MCF 10A (cell line): ENCODE data around the gene TELO2. TPM values are rescaled to one million over a fixed set of nuclear protein-coding genes. Genes with fewer than 3 reads are reported as not detected.

Source experiments
- BruUV-seq: library from RNA; stranded (reverse); fragments of 400-500 nt; replicated peaks from 2 replicates; lab custom pipeline; 2021; lab: Mats Ljungman, UMichigan
- CTCF ChIA-PET: fragments of 300-600 bp; sonication (Branson Sonifier 250); formaldehyde crosslinking; extraction: SDS; loops from one replicate; lab custom pipeline; 2021; ENCODE audit warnings: antibody characterized with exemption, inconsistent platforms; lab: Yijun Ruan, JAX
- POLR2A ChIA-PET: fragments of 300-600, 350-650 bp; sonication (Branson Sonifier 250); formaldehyde crosslinking; extraction: SDS; loops from one replicate; lab custom pipeline; 2020; ENCODE audit warnings: antibody characterized with exemption, inconsistent platforms; lab: Yijun Ruan, JAX
- DNase-seq: peaks from one replicate; pipeline ENCODE4 v3.0.0-alpha.2; 2018; ENCODE audit not compliant: unreplicated experiment
- H3K27ac Mint-ChIP-seq: one replicate; pipeline ENCODE4 v1.8.0; 2022; ENCODE audit warnings: mild to moderate bottlenecking, low read depth, mixed read lengths; ENCODE audit not compliant: unreplicated experiment
- H3K27me3 Mint-ChIP-seq: one replicate; pipeline ENCODE4 v1.8.0; 2022; ENCODE audit warnings: mixed read lengths; ENCODE audit not compliant: insufficient read depth, unreplicated experiment
- H3K36me3 Mint-ChIP-seq: one replicate; pipeline ENCODE4 v1.8.0; 2022; ENCODE audit warnings: mild to moderate bottlenecking, moderate library complexity, mixed read lengths; ENCODE audit not compliant: insufficient read depth, unreplicated experiment
- H3K4me1 Mint-ChIP-seq: one replicate; pipeline ENCODE4 v1.8.0; 2022; ENCODE audit warnings: mixed read lengths; ENCODE audit not compliant: insufficient read depth, unreplicated experiment
- H3K4me3 Mint-ChIP-seq: one replicate; pipeline ENCODE4 v1.8.0; 2022; ENCODE audit warnings: mild to moderate bottlenecking, moderate library complexity, mixed read lengths; ENCODE audit not compliant: unreplicated experiment
- H3K9me3 Mint-ChIP-seq: one replicate; pipeline ENCODE4 v1.8.0; 2022; ENCODE audit warnings: mixed read lengths; ENCODE audit not compliant: unreplicated experiment
- intact Hi-C: fragments of 100-400 bp; cut with micrococcal nuclease; formaldehyde crosslinking; loops from 2 replicates; pipeline ENCODE4 v1.14.1; 2022
- total RNA-seq: library from RNA; stranded (reverse); gene quantifications from 2 replicates; pipeline ENCODE4 v1.2.3, GENCODE V29; 2022
- TF ChIP-seq, protein P1 (sequence below): fragments of 200-600 bp; IDR thresholded peaks from one replicate; pipeline ENCODE4 v1.8.0; 2022; ENCODE audit warnings: antibody characterized with exemption, mild to moderate bottlenecking; ENCODE audit not compliant: unreplicated experiment

TELO2 gene
- total RNA-seq, 1 experiment from 2014 or later = 31.3 TPM

DNA sequence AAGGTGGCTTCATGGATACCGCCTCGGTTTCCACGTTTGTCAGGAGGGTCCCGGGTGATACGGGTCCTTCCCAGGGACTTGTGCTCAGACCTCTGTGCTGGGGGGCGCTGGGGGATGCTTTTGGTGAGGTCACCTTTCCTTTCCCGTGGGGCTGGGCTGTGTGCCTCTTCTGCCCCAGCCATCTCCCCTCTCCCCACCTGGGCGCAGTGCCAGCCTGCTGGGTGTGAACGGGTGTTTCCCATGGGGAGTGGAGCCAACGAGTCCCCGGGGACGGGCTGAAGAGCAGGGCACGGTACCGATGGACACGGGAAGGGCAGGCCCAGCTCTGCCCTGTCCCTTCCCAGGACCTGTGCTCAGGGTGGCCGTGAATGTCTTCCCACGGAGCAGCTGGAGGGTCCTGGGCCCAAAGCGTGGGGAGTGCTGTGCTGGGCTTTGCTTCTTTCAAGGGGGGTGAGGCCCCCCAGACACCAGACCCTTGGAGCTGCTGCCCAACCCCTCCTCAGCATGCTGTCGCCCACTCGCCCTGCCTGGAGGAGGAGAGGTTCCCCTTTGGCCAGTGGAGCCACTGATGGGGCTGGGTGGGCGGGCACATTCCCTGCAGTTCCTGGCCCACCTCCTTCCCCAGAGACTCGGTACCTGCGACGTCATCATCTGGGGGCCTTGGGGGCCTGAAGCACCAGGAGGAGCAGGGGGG is 15.5 kb downstream of the TELO2 start:
- TF ChIP-seq, protein P1, sequence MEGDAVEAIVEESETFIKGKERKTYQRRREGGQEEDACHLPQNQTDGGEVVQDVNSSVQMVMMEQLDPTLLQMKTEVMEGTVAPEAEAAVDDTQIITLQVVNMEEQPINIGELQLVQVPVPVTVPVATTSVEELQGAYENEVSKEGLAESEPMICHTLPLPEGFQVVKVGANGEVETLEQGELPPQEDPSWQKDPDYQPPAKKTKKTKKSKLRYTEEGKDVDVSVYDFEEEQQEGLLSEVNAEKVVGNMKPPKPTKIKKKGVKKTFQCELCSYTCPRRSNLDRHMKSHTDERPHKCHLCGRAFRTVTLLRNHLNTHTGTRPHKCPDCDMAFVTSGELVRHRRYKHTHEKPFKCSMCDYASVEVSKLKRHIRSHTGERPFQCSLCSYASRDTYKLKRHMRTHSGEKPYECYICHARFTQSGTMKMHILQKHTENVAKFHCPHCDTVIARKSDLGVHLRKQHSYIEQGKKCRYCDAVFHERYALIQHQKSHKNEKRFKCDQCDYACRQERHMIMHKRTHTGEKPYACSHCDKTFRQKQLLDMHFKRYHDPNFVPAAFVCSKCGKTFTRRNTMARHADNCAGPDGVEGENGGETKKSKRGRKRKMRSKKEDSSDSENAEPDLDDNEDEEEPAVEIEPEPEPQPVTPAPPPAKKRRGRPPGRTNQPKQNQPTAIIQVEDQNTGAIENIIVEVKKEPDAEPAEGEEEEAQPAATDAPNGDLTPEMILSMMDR = no peak
- Mint-ChIP-seq H3K4me3 (no peak overlapping the region), H3K27ac (no peak overlapping the region), H3K4me1 (no peaks in the 10 kb centered on the region), H3K27me3 (no peaks in the 10 kb centered on the region), H3K36me3 (peaks cover 4% of the 10 kb centered on the region), H3K9me3 (no peaks in the 10 kb centered on the region)
- BruUV-seq = no TSS peak
- ChIA-PET CTCF (no interaction called here), POLR2A (no interaction called here)
- intact Hi-C loops = no loop called here
- DNase-seq = no peak

DNA sequence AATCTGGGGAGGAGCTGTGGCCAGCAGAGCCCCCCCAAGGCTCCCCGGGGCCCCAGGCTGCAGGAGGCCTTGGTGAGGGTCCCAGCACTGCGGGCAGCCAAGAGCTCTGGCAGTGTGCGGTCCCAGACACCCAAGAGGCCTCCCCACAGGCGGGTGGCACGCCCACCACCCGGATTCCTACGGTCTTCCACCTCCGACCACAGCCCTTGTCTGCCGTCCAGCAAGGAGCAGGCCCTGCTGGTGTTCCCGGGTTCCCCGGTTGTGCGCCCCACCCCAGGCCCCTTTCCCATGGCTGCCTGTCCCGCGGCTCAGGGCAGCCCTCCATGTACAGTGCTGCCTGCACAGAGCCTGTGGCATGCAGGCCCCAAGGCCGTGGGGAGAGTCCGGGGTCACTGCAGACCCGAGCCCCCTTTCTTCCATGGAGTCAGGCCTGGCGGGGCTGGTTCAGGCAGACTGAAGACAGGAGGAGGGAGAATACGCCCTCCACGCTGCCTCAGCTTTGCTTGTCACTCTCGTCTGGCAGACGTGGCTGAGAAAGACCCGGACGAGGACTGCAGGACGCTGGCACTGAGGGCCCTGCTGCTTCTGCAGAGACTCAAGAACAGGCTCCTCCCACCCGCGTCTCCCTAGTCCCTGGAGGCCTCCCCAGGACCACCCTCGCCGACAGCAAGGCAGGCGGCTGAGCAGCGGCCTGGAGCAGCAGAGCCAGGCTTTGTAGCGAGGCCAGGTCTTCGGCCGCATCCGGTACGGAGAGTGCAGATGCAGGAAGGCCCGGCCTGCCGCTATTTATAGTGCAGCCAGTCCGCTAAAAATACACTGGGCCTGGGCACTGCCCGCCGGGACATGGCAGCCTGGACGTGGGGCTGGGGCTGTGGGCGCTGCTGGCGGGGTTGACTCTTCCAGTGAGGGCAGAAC is 16.4 kb downstream of the TELO2 start:
- Mint-ChIP-seq H3K36me3 (peaks cover 4% of the 10 kb centered on the region), H3K4me1 (no peaks in the 10 kb centered on the region), H3K9me3 (no peaks in the 10 kb centered on the region), H3K27me3 (no peaks in the 10 kb centered on the region), H3K4me3 (no peak overlapping the region), H3K27ac (no peak overlapping the region)
- ChIA-PET CTCF (no interaction called here), POLR2A (no interaction called here)
- no TSS peak for BruUV-seq
- intact Hi-C loops = no loop called here
- TF ChIP-seq, protein P1 = no peak
- no peak for DNase-seq

DNA sequence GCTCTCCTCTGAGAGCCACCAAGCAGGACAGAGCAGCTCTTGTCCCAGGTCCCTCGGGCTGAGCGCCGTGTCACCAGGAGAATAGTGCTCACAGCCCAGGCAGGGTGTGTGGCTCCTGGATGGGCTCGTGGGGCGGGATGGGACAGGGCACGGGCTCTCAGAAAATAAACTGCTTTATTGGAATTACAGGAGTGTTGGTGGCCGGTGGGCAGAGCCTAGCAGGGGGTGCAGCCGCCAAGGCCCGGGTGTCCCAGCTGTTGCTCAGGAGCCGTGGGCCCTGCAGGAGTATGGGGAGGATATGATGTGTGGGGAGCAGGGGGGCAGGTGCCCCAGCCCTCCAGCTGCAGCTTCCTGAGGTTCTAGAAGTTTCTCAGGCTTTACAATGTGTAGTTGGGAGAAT is 17.1 kb downstream of the TELO2 start:
- intact Hi-C loops = no loop called here

More for the DNA sequence above, 17.1 kb downstream of the TELO2 start:
- no peak for DNase-seq
- peaks cover 4% of the 10 kb centered on the region for H3K36me3 Mint-ChIP-seq
- no TSS peak for BruUV-seq
- no peak overlapping the region for H3K4me3 Mint-ChIP-seq
- TF ChIP-seq, protein P1 = no peak
- no peaks in the 10 kb centered on the region for H3K27me3 Mint-ChIP-seq
- H3K9me3 Mint-ChIP-seq = no peaks in the 10 kb centered on the region
- ChIA-PET POLR2A (no interaction called here), CTCF (interaction anchor here (0.6 kb wide), 1 partner anchor 609 kb away, joined by 3 read pairs; no protein-coding TSS in a partner anchor)
- H3K27ac Mint-ChIP-seq = no peak overlapping the region
- no peaks in the 10 kb centered on the region for H3K4me1 Mint-ChIP-seq
